Neural cell (in vitro differentiated cells): ENCODE measurements around the gene SFTPA2. TPM values are rescaled to one million over a fixed set of nuclear protein-coding genes. Genes with fewer than 3 reads are reported as not detected.
"Not testable (repeated sequence)": the region's sequence is repeated elsewhere in the genome, so short reads cannot be mapped to it uniquely, and the experiment has no call there.

Source experiments
- H2AFZ ChIP-seq: fragments of 200-600, 300-800 bp; sonication (generic), shearing (Covaris generic); 2 replicates; pipeline ENCODE4 v1.6.0; 2014; ENCODE audit warnings: low read depth, mild to moderate bottlenecking, antibody characterized with exemption, low read length, moderate library complexity
- H3F3A ChIP-seq: fragments of 200-600 bp; shearing (Covaris generic); 2 replicates; pipeline ENCODE4 v1.6.1; 2016; ENCODE audit warnings: mild to moderate bottlenecking, moderate library complexity, mixed read lengths, antibody characterized with exemption, low read length; ENCODE audit not compliant: insufficient read depth, poor library complexity, severe bottlenecking
- H3K27ac ChIP-seq: fragments of 200-600, 300-800 bp; sonication (generic), shearing (Covaris generic); 2 replicates; pipeline ENCODE4 v1.5.1; 2014; ENCODE audit warnings: mild to moderate bottlenecking, low read length, moderate library complexity
- H3K27me3 ChIP-seq: fragments of 300-800, 200-600 bp; sonication (generic), shearing (Covaris generic); 2 replicates; pipeline ENCODE4 v1.6.0; 2014; ENCODE audit warnings: mild to moderate bottlenecking, low read depth, low read length, moderate library complexity; ENCODE audit not compliant: insufficient read depth
- H3K36me3 ChIP-seq: fragments of 300-800, 200-600 bp; sonication (generic), shearing (Covaris generic); 2 replicates; pipeline ENCODE4 v1.5.1; 2014; ENCODE audit warnings: mild to moderate bottlenecking, antibody characterized with exemption, low read length, moderate library complexity; ENCODE audit not compliant: insufficient read depth
- H3K4me2 ChIP-seq: fragments of 300-800, 200-600 bp; sonication (generic), shearing (Covaris generic); 2 replicates; pipeline ENCODE4 v1.6.0; 2014; ENCODE audit warnings: mild to moderate bottlenecking, low read length
- H3K4me3 ChIP-seq: fragments of 300-800, 200-600 bp; sonication (generic), shearing (Covaris generic); 2 replicates; pipeline ENCODE4 v1.5.1; 2014; ENCODE audit warnings: mild to moderate bottlenecking, low read length, moderate library complexity
- H3K79me2 ChIP-seq: fragments of 200-600 bp; shearing (Covaris generic); replicated peaks from 2 replicates; pipeline ENCODE4 v1.6.0; 2014; ENCODE audit warnings: mild to moderate bottlenecking, low read length, moderate library complexity; ENCODE audit not compliant: insufficient read depth
- H3K9ac ChIP-seq: fragments of 300-800, 200-600 bp; sonication (generic), shearing (Covaris generic); 2 replicates; pipeline ENCODE4 v1.6.1; 2016; ENCODE audit warnings: mild to moderate bottlenecking, low read length, mixed read lengths
- H3K9me2 ChIP-seq: fragments of 200-600 bp; shearing (Covaris generic); 2 replicates; pipeline ENCODE4 v1.6.1; 2016; ENCODE audit warnings: mild to moderate bottlenecking, low read length, mixed read lengths; ENCODE audit not compliant: insufficient read depth
- H3K9me3 ChIP-seq: fragments of 200-600, 300-800 bp; sonication (generic), shearing (Covaris generic); 2 replicates; pipeline ENCODE4 v1.6.1; 2016; ENCODE audit warnings: mild to moderate bottlenecking, mixed run types, low read length, moderate library complexity, mixed read lengths
- H4K20me1 ChIP-seq: fragments of 200-600 bp; shearing (Covaris generic); 2 replicates; pipeline ENCODE4 v1.6.1; 2016; ENCODE audit warnings: mild to moderate bottlenecking, mixed run types; ENCODE audit not compliant: insufficient read depth
- EP300 ChIP-seq: fragments of 450-650 bp; conservative IDR thresholded peaks from 2 replicates; pipeline ENCODE4 v1.6.1; 2014; ENCODE audit warnings: antibody characterized with exemption, mild to moderate bottlenecking, moderate library complexity; ENCODE audit not compliant: poor library complexity, severe bottlenecking
- EZH2 ChIP-seq: fragments of 200-600, 300-800 bp; shearing (Covaris generic), sonication (generic); IDR thresholded peaks from 2 replicates; pipeline ENCODE4 v1.6.1; 2014; ENCODE audit warnings: antibody characterized with exemption, low read length, borderline replicate concordance, mild to moderate bottlenecking; ENCODE audit not compliant: insufficient read depth, poor library complexity, severe bottlenecking
- MXI1 ChIP-seq: fragments of 450-650 bp; conservative IDR thresholded peaks from 2 replicates; pipeline ENCODE4 v1.6.1; 2014; ENCODE audit warnings: antibody characterized with exemption, mild to moderate bottlenecking; ENCODE audit not compliant: poor library complexity, severe bottlenecking
- POLR2AphosphoS5 ChIP-seq: IDR thresholded peaks from 2 replicates; pipeline ENCODE4 v1.6.1; 2012
- RAD21 ChIP-seq: fragments of 450-650 bp; conservative IDR thresholded peaks from 2 replicates; pipeline ENCODE4 v1.6.1; 2014; ENCODE audit warnings: antibody characterized with exemption, mild to moderate bottlenecking, moderate library complexity
- SMC3 ChIP-seq: fragments of 450-650 bp; conservative IDR thresholded peaks from 2 replicates; pipeline ENCODE4 v1.6.1; 2014; ENCODE audit warnings: antibody characterized with exemption, mild to moderate bottlenecking, moderate library complexity; ENCODE audit not compliant: poor library complexity
- TAF1 ChIP-seq: IDR thresholded peaks from 2 replicates; pipeline ENCODE4 v1.6.1; 2012; ENCODE audit warnings: low read depth
- polyA plus RNA-seq: library from polyadenylated mRNA; depleted of rRNA; stranded (reverse); fragments of >200 nt; gene quantifications from 2 replicates; pipeline ENCODE4 v1.2.3, GENCODE V29; 2014
- TF ChIP-seq, protein P1 (sequence below): fragments of 450-650 bp; IDR thresholded peaks from 2 replicates; pipeline ENCODE4 v1.5.1; 2014; ENCODE audit warnings: antibody characterized with exemption, mild to moderate bottlenecking, moderate library complexity; ENCODE audit not compliant: poor library complexity, severe bottlenecking
- TF ChIP-seq, protein P2 (sequence below): IDR thresholded peaks from 2 replicates; pipeline ENCODE4 v1.6.1; 2012; ENCODE audit warnings: borderline replicate concordance

SFTPA2 gene
- polyA plus RNA-seq, 1 donor from 2014 or later = 0.48 TPM

DNA sequence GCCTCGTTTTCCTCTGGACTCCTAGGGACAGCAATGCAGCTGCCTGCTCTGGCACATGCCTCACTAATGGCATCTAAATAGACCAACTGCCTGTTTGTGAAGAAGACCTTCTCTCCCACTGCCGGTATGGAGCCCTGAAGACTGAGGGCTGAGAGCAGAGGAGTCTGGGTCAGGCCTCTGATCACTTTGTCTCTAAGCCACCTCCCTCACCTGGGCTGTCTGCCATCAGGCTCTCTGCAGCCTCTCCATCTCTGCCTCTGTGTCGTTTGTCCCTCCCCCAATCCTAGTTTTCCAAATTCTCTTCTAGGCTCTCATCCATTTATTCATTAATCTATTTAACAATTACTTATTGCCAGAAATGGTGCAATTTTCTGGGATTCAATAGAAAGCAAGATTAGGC, 35.3 kb upstream of the SFTPA2 start:
- no peak overlapping the region for H3K4me3 ChIP-seq
- no peak for TF ChIP-seq RAD21
- no peak for TF ChIP-seq MXI1
- TF ChIP-seq, protein P1, sequence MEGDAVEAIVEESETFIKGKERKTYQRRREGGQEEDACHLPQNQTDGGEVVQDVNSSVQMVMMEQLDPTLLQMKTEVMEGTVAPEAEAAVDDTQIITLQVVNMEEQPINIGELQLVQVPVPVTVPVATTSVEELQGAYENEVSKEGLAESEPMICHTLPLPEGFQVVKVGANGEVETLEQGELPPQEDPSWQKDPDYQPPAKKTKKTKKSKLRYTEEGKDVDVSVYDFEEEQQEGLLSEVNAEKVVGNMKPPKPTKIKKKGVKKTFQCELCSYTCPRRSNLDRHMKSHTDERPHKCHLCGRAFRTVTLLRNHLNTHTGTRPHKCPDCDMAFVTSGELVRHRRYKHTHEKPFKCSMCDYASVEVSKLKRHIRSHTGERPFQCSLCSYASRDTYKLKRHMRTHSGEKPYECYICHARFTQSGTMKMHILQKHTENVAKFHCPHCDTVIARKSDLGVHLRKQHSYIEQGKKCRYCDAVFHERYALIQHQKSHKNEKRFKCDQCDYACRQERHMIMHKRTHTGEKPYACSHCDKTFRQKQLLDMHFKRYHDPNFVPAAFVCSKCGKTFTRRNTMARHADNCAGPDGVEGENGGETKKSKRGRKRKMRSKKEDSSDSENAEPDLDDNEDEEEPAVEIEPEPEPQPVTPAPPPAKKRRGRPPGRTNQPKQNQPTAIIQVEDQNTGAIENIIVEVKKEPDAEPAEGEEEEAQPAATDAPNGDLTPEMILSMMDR = no peak
- no peak for TF ChIP-seq SMC3
- no peaks in the 10 kb centered on the region for H3K9me2 ChIP-seq
- no peak overlapping the region for H3K9ac ChIP-seq
- no peaks in the 10 kb centered on the region for H3K36me3 ChIP-seq
- H3F3A ChIP-seq = no peaks in the 10 kb centered on the region
- no peak overlapping the region for H3K4me2 ChIP-seq
- no peak overlapping the region for H2AFZ ChIP-seq
- no peak overlapping the region for H3K27ac ChIP-seq
- H3K79me2 ChIP-seq = no peaks in the 10 kb centered on the region
- no peaks in the 10 kb centered on the region for H4K20me1 ChIP-seq
- no peaks in the 10 kb centered on the region for H3K9me3 ChIP-seq
- H3K27me3 ChIP-seq = no peaks in the 10 kb centered on the region

DNA sequence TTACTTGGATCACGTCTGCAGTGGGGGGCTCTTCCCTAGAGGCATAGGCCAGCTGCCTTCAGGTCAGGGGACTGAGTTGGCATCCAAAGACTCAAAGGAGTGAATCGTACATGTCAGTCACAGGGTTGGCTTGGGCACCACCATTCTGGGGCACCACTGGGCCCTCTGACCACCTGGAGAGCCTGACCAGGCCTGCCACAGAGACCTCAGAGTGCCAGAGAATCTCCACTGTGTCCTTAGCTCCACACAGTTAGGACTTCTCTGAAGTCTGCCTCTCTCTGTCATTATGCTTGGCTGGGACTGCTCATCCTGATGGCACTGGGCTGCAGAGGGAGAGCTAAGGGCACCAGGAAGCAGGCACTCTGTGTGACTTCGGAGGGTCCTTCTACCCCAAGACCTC, 34.4 kb upstream of the SFTPA2 start:
- H2AFZ ChIP-seq = not testable (repeated sequence)

DNA sequence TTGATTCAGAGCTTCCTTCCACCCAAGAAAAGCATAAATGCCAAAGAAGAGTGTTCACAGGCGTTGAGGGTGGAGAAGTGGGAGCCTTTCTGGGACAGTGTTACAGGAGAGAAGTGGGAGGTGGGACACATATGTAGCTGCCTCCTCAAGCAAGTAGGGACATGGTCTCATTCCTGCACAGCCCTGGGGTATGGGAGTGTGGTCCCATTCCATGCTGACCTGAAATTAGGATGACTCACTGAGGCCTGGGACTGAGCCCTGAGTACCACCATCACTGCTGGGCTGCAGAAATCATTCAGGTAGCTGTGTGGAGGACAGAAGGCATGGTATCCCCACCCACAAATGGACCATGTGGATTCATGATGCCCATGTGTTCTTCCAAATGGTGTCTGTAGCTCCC, 33.2 kb upstream of the SFTPA2 start:
- no peaks in the 10 kb centered on the region for H3K27me3 ChIP-seq
- no peak overlapping the region for H3K4me3 ChIP-seq
- no peaks in the 10 kb centered on the region for H3K9me2 ChIP-seq
- H3K79me2 ChIP-seq = no peaks in the 10 kb centered on the region
- TF ChIP-seq EZH2 (no peak), POLR2AphosphoS5 (no peak), MXI1 (no peak), RAD21 (no peak), EP300 (no peak), SMC3 (no peak), TAF1 (no peak)
- TF ChIP-seq, protein P1 = no peak
- TF ChIP-seq, protein P2, sequence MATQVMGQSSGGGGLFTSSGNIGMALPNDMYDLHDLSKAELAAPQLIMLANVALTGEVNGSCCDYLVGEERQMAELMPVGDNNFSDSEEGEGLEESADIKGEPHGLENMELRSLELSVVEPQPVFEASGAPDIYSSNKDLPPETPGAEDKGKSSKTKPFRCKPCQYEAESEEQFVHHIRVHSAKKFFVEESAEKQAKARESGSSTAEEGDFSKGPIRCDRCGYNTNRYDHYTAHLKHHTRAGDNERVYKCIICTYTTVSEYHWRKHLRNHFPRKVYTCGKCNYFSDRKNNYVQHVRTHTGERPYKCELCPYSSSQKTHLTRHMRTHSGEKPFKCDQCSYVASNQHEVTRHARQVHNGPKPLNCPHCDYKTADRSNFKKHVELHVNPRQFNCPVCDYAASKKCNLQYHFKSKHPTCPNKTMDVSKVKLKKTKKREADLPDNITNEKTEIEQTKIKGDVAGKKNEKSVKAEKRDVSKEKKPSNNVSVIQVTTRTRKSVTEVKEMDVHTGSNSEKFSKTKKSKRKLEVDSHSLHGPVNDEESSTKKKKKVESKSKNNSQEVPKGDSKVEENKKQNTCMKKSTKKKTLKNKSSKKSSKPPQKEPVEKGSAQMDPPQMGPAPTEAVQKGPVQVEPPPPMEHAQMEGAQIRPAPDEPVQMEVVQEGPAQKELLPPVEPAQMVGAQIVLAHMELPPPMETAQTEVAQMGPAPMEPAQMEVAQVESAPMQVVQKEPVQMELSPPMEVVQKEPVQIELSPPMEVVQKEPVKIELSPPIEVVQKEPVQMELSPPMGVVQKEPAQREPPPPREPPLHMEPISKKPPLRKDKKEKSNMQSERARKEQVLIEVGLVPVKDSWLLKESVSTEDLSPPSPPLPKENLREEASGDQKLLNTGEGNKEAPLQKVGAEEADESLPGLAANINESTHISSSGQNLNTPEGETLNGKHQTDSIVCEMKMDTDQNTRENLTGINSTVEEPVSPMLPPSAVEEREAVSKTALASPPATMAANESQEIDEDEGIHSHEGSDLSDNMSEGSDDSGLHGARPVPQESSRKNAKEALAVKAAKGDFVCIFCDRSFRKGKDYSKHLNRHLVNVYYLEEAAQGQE = no peak
- H2AFZ ChIP-seq = no peak overlapping the region
- H3K4me2 ChIP-seq = no peak overlapping the region
- H3K27ac ChIP-seq = no peak overlapping the region
- H3F3A ChIP-seq = no peaks in the 10 kb centered on the region
- no peak overlapping the region for H3K9ac ChIP-seq
- H3K36me3 ChIP-seq = no peaks in the 10 kb centered on the region
- H3K9me3 ChIP-seq = no peaks in the 10 kb centered on the region
- H4K20me1 ChIP-seq = no peaks in the 10 kb centered on the region

More for the DNA sequence above, 34.4 kb upstream of the SFTPA2 start:
- not testable (repeated sequence) for H3K9me3 ChIP-seq, H3F3A ChIP-seq, H3K4me3 ChIP-seq, H3K9me2 ChIP-seq, H3K27me3 ChIP-seq, H3K9ac ChIP-seq, H4K20me1 ChIP-seq, H3K27ac ChIP-seq, H3K36me3 ChIP-seq, H3K79me2 ChIP-seq, H3K4me2 ChIP-seq
